Mesodermal cell (in vitro differentiated cells): Measurements from ENCODE around the gene GCC1.

Source experiments
- H3K27ac ChIP-seq: 2 replicates; pipeline ENCODE4 v1.7.0; 2013; ENCODE audit warnings: mild to moderate bottlenecking, low read depth, low read length, moderate library complexity; ENCODE audit not compliant: severe bottlenecking
- H3K36me3 ChIP-seq: 2 replicates; pipeline ENCODE4 v1.7.1; 2013; ENCODE audit warnings: mild to moderate bottlenecking, low read length, moderate library complexity; ENCODE audit not compliant: control insufficient read depth, insufficient read depth
- H3K4me1 ChIP-seq: one replicate; pipeline ENCODE4 v1.7.1; 2013; ENCODE audit warnings: mild to moderate bottlenecking, low read length; ENCODE audit not compliant: insufficient read depth, control insufficient read depth, poor library complexity, severe bottlenecking
- H3K4me3 ChIP-seq: 2 replicates; pipeline ENCODE4 v1.7.0; 2013; ENCODE audit warnings: low read length, control low read depth, mild to moderate bottlenecking; ENCODE audit not compliant: insufficient read depth, poor library complexity, severe bottlenecking; ENCODE audit errors: extremely low read depth
- H3K9me3 ChIP-seq: 2 replicates; pipeline ENCODE4 v1.7.1; 2013; ENCODE audit warnings: mild to moderate bottlenecking, low read length, moderate library complexity; ENCODE audit not compliant: control insufficient read depth
- WGBS, 2 experiments: methylation state at CpG; one replicate each; pipeline ENCODE4 v1.1.5; 2013; ENCODE audit warnings: missing lambda C conversion rate in 2 of 2; ENCODE audit not compliant: insufficient coverage in 2 of 2; 5-methylcytosine and 5-hydroxymethylcytosine counted together

Gene GCC1

GRCh38 chr7:127539116-127539515 is 46.3 kb downstream of the GCC1 start:
- no peaks in the 10 kb centered on the region for H3K36me3 ChIP-seq
- 92 to 98% methylated on average over 6 to 7 of the region's 9 CpGs for WGBS, 2 experiments
- peaks cover 3% of the 10 kb centered on the region for H3K9me3 ChIP-seq
- no peak overlapping the region for H3K27ac ChIP-seq
- no peak overlapping the region for H3K4me3 ChIP-seq
- H3K4me1 ChIP-seq, result no peaks in the 10 kb centered on the region

- no peak overlapping the region for H3K4me3 ChIP-seq
- no peak overlapping the region for H3K27ac ChIP-seq
- H3K4me1 ChIP-seq, result no peaks in the 10 kb centered on the region
- peaks cover 3% of the 10 kb centered on the region for H3K9me3 ChIP-seq
- no peaks in the 10 kb centered on the region for H3K36me3 ChIP-seq
- 23 to 32% methylated on average over 12 to 16 of the region's 16 CpGs for WGBS, 2 experiments
Measured at GRCh38 chr7:127536741-127537140, 48.7 kb downstream of the GCC1 start.

DNA sequence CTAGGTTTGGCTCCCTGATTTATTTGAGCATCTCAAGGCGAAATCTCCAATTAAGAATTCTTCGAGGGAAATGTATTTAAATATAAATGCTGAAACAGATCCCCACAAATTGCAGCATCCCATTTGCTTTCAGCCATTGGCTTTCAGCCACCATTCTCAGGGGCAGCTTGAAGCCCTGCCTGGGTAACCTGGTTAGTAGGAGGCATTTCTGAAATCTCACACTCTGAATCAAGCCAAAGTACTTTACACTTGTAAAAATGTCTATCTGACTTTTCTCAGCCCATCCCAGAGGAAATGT is 49.1 kb downstream of the GCC1 start:
- Histone ChIP-seq H3K27ac (no peak overlapping the region), H3K9me3 (peaks cover 3% of the 10 kb centered on the region), H3K36me3 (no peaks in the 10 kb centered on the region), H3K4me3 (no peak overlapping the region), H3K4me1 (no peaks in the 10 kb centered on the region)
- 20% methylated on average over 1 of the region's 2 CpGs; no CpG with 5 or more reads in 1 of the 2 experiments for WGBS, 2 experiments

DNA sequence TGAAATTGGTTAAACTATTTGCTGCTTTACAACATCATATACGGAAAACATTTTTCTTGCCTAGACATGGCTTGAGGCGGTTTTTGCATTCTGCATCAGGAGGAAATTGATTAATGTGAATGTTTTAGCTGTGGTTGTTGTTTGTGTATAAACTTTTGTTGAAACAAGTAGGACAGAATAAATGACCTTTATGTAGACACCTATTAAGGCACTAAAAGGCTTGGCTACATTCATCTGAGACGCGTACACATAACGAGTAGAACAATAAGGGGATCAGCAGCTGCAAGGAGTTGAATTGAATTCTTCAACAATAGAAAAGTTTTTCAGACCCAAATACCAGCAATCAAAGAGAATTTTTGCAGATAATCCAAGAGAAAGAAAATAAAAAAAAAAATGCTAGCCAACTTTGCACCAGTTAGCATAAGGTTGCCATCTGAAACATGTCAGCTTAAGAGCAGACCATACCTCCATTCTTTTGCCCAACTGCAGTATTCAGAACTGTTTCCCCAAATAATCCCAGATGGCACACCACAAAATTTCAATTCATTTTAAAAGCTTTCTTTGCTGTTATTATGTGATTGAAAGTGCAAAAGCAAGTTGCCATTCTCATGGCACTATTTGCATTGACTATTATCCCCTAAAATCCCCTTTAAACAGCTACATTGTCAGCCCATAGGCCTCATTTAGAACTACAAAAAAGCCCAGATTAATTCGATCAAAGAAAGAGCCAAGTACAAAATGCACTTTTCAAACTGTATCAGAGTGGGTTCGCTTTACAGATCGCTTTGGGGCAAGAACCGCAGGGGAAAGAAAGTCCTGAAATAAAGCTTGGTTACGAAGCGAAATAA is 49.6 kb downstream of the GCC1 start:
- Histone ChIP-seq H3K27ac (no peak overlapping the region), H3K4me1 (no peaks in the 10 kb centered on the region), H3K36me3 (no peaks in the 10 kb centered on the region), H3K9me3 (peaks cover 3% of the 10 kb centered on the region), H3K4me3 (no peak overlapping the region)
- 92 to 97% methylated on average over 5 to 7 of the region's 11 CpGs for WGBS, 2 experiments

DNA sequence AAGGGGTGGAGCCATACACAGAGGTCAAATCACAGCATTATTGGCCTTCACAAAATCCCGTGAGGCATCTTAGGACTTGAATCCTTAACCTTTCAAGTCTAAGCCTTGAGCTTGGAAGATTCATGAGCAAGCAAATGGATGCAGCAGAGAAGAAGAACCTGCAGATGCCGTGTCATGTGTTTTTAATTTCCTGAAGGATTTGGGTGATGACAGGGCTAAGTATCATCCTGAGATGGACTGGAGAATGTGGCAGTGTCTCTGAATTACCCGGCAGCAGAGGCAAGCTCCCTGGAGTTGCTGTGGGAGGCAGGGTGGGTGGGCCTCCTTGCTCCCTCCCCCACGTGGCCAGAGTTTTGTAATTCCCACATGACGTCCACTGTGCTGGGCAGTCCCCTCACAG is 50.8 kb downstream of the GCC1 start:
- 70 to 76% methylated on average over 2 to 5 of the region's 5 CpGs for WGBS, 2 experiments
- Histone ChIP-seq H3K9me3 (no peaks in the 10 kb centered on the region), H3K4me3 (no peak overlapping the region), H3K36me3 (no peaks in the 10 kb centered on the region), H3K4me1 (no peaks in the 10 kb centered on the region), H3K27ac (no peak overlapping the region)

DNA sequence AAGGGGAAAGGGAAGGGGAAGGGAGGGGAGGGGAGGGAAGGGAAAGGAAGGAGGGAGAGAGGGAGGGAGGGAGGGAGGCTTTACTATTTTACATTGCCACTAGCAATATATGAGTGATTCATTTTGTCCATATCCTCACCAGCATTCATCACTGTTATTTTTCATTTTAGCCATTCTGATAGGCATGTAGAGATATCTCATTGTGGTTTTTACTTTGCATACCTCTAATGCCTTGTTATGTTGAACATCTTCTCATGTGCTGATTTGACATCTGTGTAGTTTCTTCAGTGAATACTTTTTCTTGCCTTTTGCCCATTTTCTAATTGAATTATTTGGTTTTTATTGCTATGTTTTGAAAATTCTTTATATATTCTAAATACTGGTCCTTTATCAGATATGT is 52.7 kb downstream of the GCC1 start:
- Histone ChIP-seq H3K27ac (no peak overlapping the region), H3K4me3 (no peak overlapping the region), H3K9me3 (peaks cover 5% of the 10 kb centered on the region), H3K4me1 (no peaks in the 10 kb centered on the region), H3K36me3 (no peaks in the 10 kb centered on the region)

DNA sequence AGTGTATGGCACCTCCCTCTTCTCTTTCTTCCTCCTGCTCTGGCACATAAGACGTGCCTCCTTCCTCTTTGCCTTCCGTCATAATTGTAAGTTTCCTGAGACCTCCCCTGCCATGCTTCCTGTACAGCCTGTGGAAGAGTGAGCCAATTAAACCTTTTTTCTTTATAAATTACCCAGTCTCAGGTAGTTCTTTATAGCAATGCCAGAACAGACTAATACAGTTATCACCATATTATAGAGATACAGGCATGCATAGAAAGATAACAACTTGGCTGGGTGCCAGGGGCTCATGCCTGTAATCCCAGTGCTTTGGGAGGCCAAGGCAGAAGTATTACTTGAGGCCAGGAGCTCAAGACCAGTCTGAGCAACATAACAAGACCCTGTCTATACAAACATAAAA is 53.2 kb downstream of the GCC1 start:
- WGBS, 2 experiments, result 79 to 89% methylated on average over 2 of the region's 2 CpGs
- Histone ChIP-seq H3K4me1 (no peaks in the 10 kb centered on the region), H3K4me3 (no peak overlapping the region), H3K27ac (no peak overlapping the region), H3K36me3 (no peaks in the 10 kb centered on the region), H3K9me3 (peaks cover 5% of the 10 kb centered on the region)
